HepG2 (cell line): ENCODE measurements around the gene CLNS1A. TPM values are rescaled to one million over a fixed set of nuclear protein-coding genes. Genes with fewer than 3 reads are reported as not detected.
A peak's percentile ranks its signal among the peaks of the same experiment; 100 is the strongest.

Source experiments
- AGO2 ChIP-seq: fragments of 200-400 bp; formaldehyde crosslinking; optimal IDR thresholded peaks from 2 replicates; pipeline ENCODE3; 2017; ENCODE audit warnings: mild to moderate bottlenecking, low read depth, low read length, moderate library complexity
- ATAD3A ChIP-seq: sonication (generic); formaldehyde crosslinking; IDR thresholded peaks from 2 replicates; pipeline ENCODE4 v1.4.0; 2020; ENCODE audit warnings: missing genetic modification reagents
- ELF1 ChIP-seq: sonication (generic); formaldehyde crosslinking; IDR thresholded peaks from 2 replicates; pipeline ENCODE4 v1.4.0; 2020; ENCODE audit warnings: missing genetic modification reagents
- FOXA1 ChIP-seq, 2 experiments: fragments of 450-650 bp in 1 of 2; sonication (generic) in 1 of 2; formaldehyde crosslinking in 1 of 2; IDR thresholded peaks; 2 replicates each; pipeline versions ENCODE4 v1.4.0 to v1.6.1; 2016 to 2020; ENCODE audit warnings: missing genetic modification reagents in 1 of 2
- GABPA ChIP-seq, 2 experiments: IDR thresholded peaks; 2 replicates each; pipeline ENCODE4 v1.6.1; 2011 to 2016; ENCODE audit warnings: low read depth in 2 of 2, low read length in 1 of 2, missing biosample characterization in 1 of 2, missing genetic modification characterization in 1 of 2
- KAT8 ChIP-seq: IDR thresholded peaks from 2 replicates; pipeline ENCODE4 v1.6.1; 2016; ENCODE audit warnings: missing genetic modification reagents, missing compliant biosample characterization
- MED1 ChIP-seq: sonication (generic); formaldehyde crosslinking; IDR thresholded peaks from 2 replicates; pipeline ENCODE4 v1.4.0; 2020; ENCODE audit warnings: missing genetic modification reagents
- MXD3 ChIP-seq: IDR thresholded peaks from 2 replicates; pipeline ENCODE4 v1.6.1; 2016; ENCODE audit warnings: mild to moderate bottlenecking, missing biosample characterization, missing genetic modification reagents
- NKX3-1 ChIP-seq: sonication (generic); formaldehyde crosslinking; IDR thresholded peaks from 2 replicates; pipeline ENCODE4 v1.5.0; 2020; ENCODE audit warnings: missing genetic modification reagents
- RNF219 ChIP-seq: sonication (generic); formaldehyde crosslinking; IDR thresholded peaks from 2 replicates; pipeline ENCODE4 v1.5.0; 2020; ENCODE audit warnings: mild to moderate bottlenecking, missing genetic modification reagents
- ZBTB37 ChIP-seq: sonication (generic); formaldehyde crosslinking; IDR thresholded peaks from 2 replicates; pipeline ENCODE4 v1.4.0; 2020; ENCODE audit warnings: mild to moderate bottlenecking, missing genetic modification reagents
- ZGPAT ChIP-seq: IDR thresholded peaks from 2 replicates; pipeline ENCODE4 v1.6.1; 2016; ENCODE audit warnings: mild to moderate bottlenecking
- ZNF292 ChIP-seq: sonication (generic); formaldehyde crosslinking; IDR thresholded peaks from 2 replicates; pipeline ENCODE4 v1.8.1; 2022; ENCODE audit warnings: mild to moderate bottlenecking, low read depth, missing genetic modification reagents, borderline replicate concordance
- ZNF550 ChIP-seq: sonication (generic); formaldehyde crosslinking; IDR thresholded peaks from 2 replicates; pipeline ENCODE4 v1.4.0; 2020; ENCODE audit warnings: mild to moderate bottlenecking, missing genetic modification reagents, borderline replicate concordance
- ZNF580 ChIP-seq: IDR thresholded peaks from 2 replicates; pipeline ENCODE4 v1.6.1; 2016; ENCODE audit warnings: low read depth, borderline replicate concordance
- ZNF605 ChIP-seq: sonication (generic); formaldehyde crosslinking; IDR thresholded peaks from 2 replicates; pipeline ENCODE4 v1.8.0; 2022; ENCODE audit warnings: mild to moderate bottlenecking, missing genetic modification reagents
- ZNF670 ChIP-seq: sonication (generic); formaldehyde crosslinking; IDR thresholded peaks from 2 replicates; pipeline ENCODE4 v1.8.0; 2022; ENCODE audit warnings: mild to moderate bottlenecking, missing genetic modification reagents, borderline replicate concordance
- ZNF780A ChIP-seq: sonication (generic); formaldehyde crosslinking; IDR thresholded peaks from 2 replicates; pipeline ENCODE4 v1.8.0; 2022; ENCODE audit warnings: mild to moderate bottlenecking, missing genetic modification reagents, moderate library complexity
- ZNF792 ChIP-seq: IDR thresholded peaks from 2 replicates; pipeline ENCODE4 v1.6.1; 2016
- ZNF800 ChIP-seq: sonication (generic); formaldehyde crosslinking; IDR thresholded peaks from 2 replicates; pipeline ENCODE4 v1.4.0; 2020; ENCODE audit warnings: missing genetic modification reagents
- ZNF891 ChIP-seq: sonication (generic); formaldehyde crosslinking; IDR thresholded peaks from 2 replicates; pipeline ENCODE4 v1.5.0; 2020; ENCODE audit warnings: mild to moderate bottlenecking, missing genetic modification reagents
- polyA plus RNA-seq, 8 experiments: library from polyadenylated mRNA; depleted of rRNA in 3 of 8; stranded (reverse) in 7 of 8; unstranded in 1 of 8; fragments of >200 nt; fragmentation: Illumina TruSeq in 4 of 8; extraction: Trizol in 4 of 8; gene quantifications; 2 replicates each; pipeline versions ENCODE4 v1.2.1 to v1.2.3, GENCODE V29; 2011 to 2016; ENCODE audit warnings: low read depth in 4 of 8, missing spikeins in 1 of 8, mixed read lengths in 1 of 8; ENCODE audit not compliant: insufficient read depth in 1 of 8
- total RNA-seq, 5 experiments: library from RNA; depleted of rRNA; stranded (reverse); fragments of >200 nt; fragmentation: Illumina TruSeq; extraction: Trizol; gene quantifications; 2 replicates each; pipeline ENCODE4 v1.2.3, GENCODE V29; 2016; ENCODE audit warnings: low read depth in 1 of 5

Gene CLNS1A
- total and polyA plus RNA-seq, 2 of the 13 experiments (the other 11 are each of a cell fraction or from before 2014, with no cell fraction given), result 158 to 219 TPM

GRCh38 chr11:77590194-77590782 lies 47.3 kb downstream of the CLNS1A start (continued):
- TF ChIP-seq ZBTB37 (CRISPR knock-in tag) (0 out of 2 replicates have a peak, but pooled peaks have one; percentile 1), FOXA1 (IDR thresholded peaks at IDR 0.05) (no peak), FOXA1 (CRISPR knock-in tag; IDR thresholded peaks at IDR 0.05) (no peak), ZNF800 (CRISPR knock-in tag) (peak; percentile 3; the same call in 1 of the 2 replicates), ZNF550 (CRISPR knock-in tag) (0 out of 2 replicates have a peak, but pooled peaks have one; percentile 3), ZNF780A (CRISPR knock-in tag) (peak; percentile 12), GABPA (IDR thresholded peaks at IDR 0.05; ENCODE audit: low read depth, low read length) (no peak), GABPA (CRISPR knock-in tag; IDR thresholded peaks at IDR 0.05; ENCODE audit: low read depth) (0 out of 2 replicates have a peak, but pooled peaks have one; percentile 37), ELF1 (CRISPR knock-in tag) (peak; percentile 72; the same call in 1 of the 2 replicates), ZNF891 (CRISPR knock-in tag) (0 out of 2 replicates have a peak, but pooled peaks have one; percentile 84), MED1 (no peak; the same call in 1 of the 2 replicates), ZNF580 (CRISPR knock-in tag) (0 out of 2 replicates have a peak, but pooled peaks have one; percentile 10), KAT8 (CRISPR knock-in tag) (0 out of 2 replicates have a peak, but pooled peaks have one; percentile 6), ZNF670 (no peak), ZNF292 (peak; percentile 96), NKX3-1 (CRISPR knock-in tag) (no peak), RNF219 (no peak), ZNF792 (no peak), ZGPAT (CRISPR knock-in tag) (peak; percentile 15; the same call in 1 of the 2 replicates), AGO2 (peak; percentile 19), ZNF605 (CRISPR knock-in tag) (peak; percentile 77; the same call in 1 of the 2 replicates), ATAD3A (no peak), MXD3 (CRISPR knock-in tag) (no peak)
